Activated naive CD4-positive, alpha-beta T cell treated with anti-CD3 and anti-CD28 coated beads, Interleukin-2, amount 50 U/mL, for 16 hours (primary cell): ENCODE measurements around the gene PAQR5.
"Not testable (repeated sequence)": the region's sequence is repeated elsewhere in the genome, so short reads cannot be mapped to it uniquely, and the experiment has no call there.

Source experiments
- DNase-seq: peaks from one replicate; pipeline ENCODE4 v3.0.0-alpha.2; 2020

PAQR5 gene

GRCh38 chr15:69298697-69299441, at the start of gene PAQR5:
Gene PAQR5, plus strand, starts transcription at chr15:69298912. Its CDS starts 61,169 bp downstream, at chr15:69360081.
- peak; percentile 17 for DNase-seq

GRCh38 chr15:69253156-69253555, 45.6 kb upstream of the PAQR5 start:
- no peak for DNase-seq

- no peak for DNase-seq
Observed at GRCh38 chr15:69265347-69265955, 33.3 kb upstream of the PAQR5 start.

- no peak for DNase-seq
Observed at GRCh38 chr15:69271217-69271616, 27.5 kb upstream of the PAQR5 start.

- no peak for DNase-seq
Observed at GRCh38 chr15:69272139-69272538, 26.6 kb upstream of the PAQR5 start.

GRCh38 chr15:69272891-69273290, 25.8 kb upstream of the PAQR5 start:
- no peak for DNase-seq

- DNase-seq = no peak
Observed at GRCh38 chr15:69275074-69275670, 23.5 kb upstream of the PAQR5 start.

GRCh38 chr15:69275933-69276560, 22.7 kb upstream of the PAQR5 start:
- DNase-seq = no peak

GRCh38 chr15:69277316-69277715, 21.4 kb upstream of the PAQR5 start:
- DNase-seq = no peak

GRCh38 chr15:69279636-69280035, 19.1 kb upstream of the PAQR5 start:
- no peak for DNase-seq

GRCh38 chr15:69280783-69281182, 17.9 kb upstream of the PAQR5 start:
- no peak for DNase-seq

GRCh38 chr15:69282104-69282743, 16.5 kb upstream of the PAQR5 start:
- no peak for DNase-seq

- DNase-seq = no peak
Observed at GRCh38 chr15:69285834-69286233, 12.9 kb upstream of the PAQR5 start.

GRCh38 chr15:69288011-69288410, 10.7 kb upstream of the PAQR5 start:
- no peak for DNase-seq

GRCh38 chr15:69288531-69289341, 10.0 kb upstream of the PAQR5 start:
- no peak for DNase-seq

GRCh38 chr15:69289342-69290146, 9.2 kb upstream of the PAQR5 start:
- no peak for DNase-seq

GRCh38 chr15:69290346-69291164, 8.2 kb upstream of the PAQR5 start:
- DNase-seq = no peak

GRCh38 chr15:69291651-69292050, 7.1 kb upstream of the PAQR5 start:
- not testable (repeated sequence) for DNase-seq

- DNase-seq = no peak
Observed at GRCh38 chr15:69292826-69293420, 5.8 kb upstream of the PAQR5 start.
